K562 (cell line): ENCODE results near the gene YARS1. TPM values are rescaled to one million over a fixed set of nuclear protein-coding genes. Genes with fewer than 3 reads are reported as not detected.

Source experiments
- ATAC-seq: fragments of 200-7000 bp; cut with Tn5 transposase; 3 replicates; pipeline ENCODE4 v1.9.1; 2020; ENCODE audit warnings: moderate library complexity
- BruUV-seq: library from RNA; stranded (reverse); fragments of 400-500 nt; replicated peaks from 2 replicates; lab custom pipeline; 2021; lab: Mats Ljungman, UMichigan
- CTCF ChIA-PET: fragments of 300-600 bp; formaldehyde crosslinking; extraction: SDS; loops from one replicate; lab custom pipeline; 2021; ENCODE audit warnings: low intra/inter-chr PET ratio; lab: Yijun Ruan, JAX
- POLR2A ChIA-PET: fragments of 300-600, 350-650 bp; sonication (Branson Sonifier 250); formaldehyde crosslinking; extraction: SDS; loops from one replicate; lab custom pipeline; 2021; ENCODE audit warnings: antibody characterized with exemption, inconsistent platforms; lab: Yijun Ruan, JAX
- DNase-seq, 4 experiments: peaks; one replicate each; pipeline versions ENCODE4 v3.0.0 to v3.0.0-alpha.2; 2011 to 2018; ENCODE audit warnings: low spot score in 3 of 4, mixed read lengths in 3 of 4; ENCODE audit errors: extremely low read depth in 1 of 4
- FAIRE-seq: peaks from 2 replicates; lab custom pipeline; 2011; peaks lifted over from hg19 to GRCh38; lab: Jason Lieb, UNC
- H2AFZ ChIP-seq: 2 replicates; pipeline ENCODE4 v1.6.0; 2011; ENCODE audit warnings: low read depth, low read length, control low read depth, inconsistent platforms
- H3K27ac ChIP-seq: fragments of 200-600 bp; 3 replicates; pipeline ENCODE4 v1.8.0; 2011; ENCODE audit warnings: low read depth, mild to moderate bottlenecking, control low read depth, inconsistent platforms, low read length, moderate library complexity, mixed read lengths; ENCODE audit errors: extremely low read depth
- H3K27me3 ChIP-seq, 2 experiments: fragments of 300-600 bp in 1 of 2; 2 replicates in 1 of 2; 3 replicates in 1 of 2; pipeline versions ENCODE4 v1.6.0 to v1.8.0; 2011; ENCODE audit warnings: inconsistent platforms in 2 of 2, low read length in 2 of 2, mild to moderate bottlenecking in 1 of 2, mixed read lengths in 1 of 2, moderate library complexity in 1 of 2; ENCODE audit not compliant: control insufficient read depth in 2 of 2, insufficient read depth in 2 of 2
- H3K36me3 ChIP-seq: fragments of 300-600 bp; 3 replicates; pipeline ENCODE4 v1.8.0; 2011; ENCODE audit warnings: mild to moderate bottlenecking, low read length, inconsistent platforms; ENCODE audit not compliant: control insufficient read depth, insufficient read depth
- H3K4me1 ChIP-seq, 2 experiments: fragments of 200-600 bp in 1 of 2; replicated peaks in 1 of 2; 2 replicates in 1 of 2; 3 replicates in 1 of 2; pipeline versions ENCODE4 v1.5.1 to v1.8.0; 2011; ENCODE audit warnings: inconsistent platforms in 2 of 2, low read length in 2 of 2, mild to moderate bottlenecking in 1 of 2, mixed read lengths in 1 of 2, moderate library complexity in 1 of 2; ENCODE audit not compliant: control insufficient read depth in 2 of 2, insufficient read depth in 2 of 2
- H3K4me2 ChIP-seq: 2 replicates; pipeline ENCODE4 v1.6.1; 2011; ENCODE audit warnings: low read length, control low read depth, inconsistent platforms, mixed read lengths; ENCODE audit not compliant: insufficient read depth
- H3K4me3 ChIP-seq: fragments of 200-600 bp; sonication (generic), shearing (Covaris generic); 2 replicates; pipeline ENCODE4 v1.5.1; 2016; ENCODE audit warnings: control low read depth, inconsistent platforms
- H3K79me2 ChIP-seq: fragments of 200-600 bp; 3 replicates; pipeline ENCODE4 v1.8.0; 2011; ENCODE audit warnings: low read length, inconsistent platforms; ENCODE audit not compliant: control insufficient read depth, insufficient read depth
- H3K9ac ChIP-seq, 2 experiments: 2 replicates each; pipeline versions ENCODE4 v1.6.0 to v1.6.1; 2011; ENCODE audit warnings: low read depth in 2 of 2, low read length in 2 of 2, control low read depth in 1 of 2, inconsistent platforms in 1 of 2, mild to moderate bottlenecking in 1 of 2, mixed read lengths in 1 of 2; ENCODE audit not compliant: insufficient read depth in 1 of 2
- H3K9me1 ChIP-seq: one replicate; pipeline ENCODE4 v1.6.0; 2011; ENCODE audit warnings: inconsistent platforms, mild to moderate bottlenecking, low read length, moderate library complexity; ENCODE audit not compliant: control insufficient read depth, insufficient read depth
- H3K9me3 ChIP-seq: replicated peaks from 2 replicates; pipeline ENCODE4 v1.5.1; 2011; ENCODE audit warnings: low read depth, low read length, inconsistent platforms; ENCODE audit not compliant: control insufficient read depth, insufficient read depth
- H4K20me1 ChIP-seq: replicated peaks from 2 replicates; pipeline ENCODE4 v1.6.1; 2011; ENCODE audit warnings: low read length, inconsistent platforms, mixed read lengths; ENCODE audit not compliant: control insufficient read depth, insufficient read depth
- ARID1B ChIP-seq: fragments of 450-650 bp; IDR thresholded peaks from 2 replicates; pipeline ENCODE4 v1.6.1; 2016; ENCODE audit warnings: antibody characterized with exemption, mild to moderate bottlenecking, inconsistent platforms
- CBX8 ChIP-seq: fragments of 200-600 bp; sonication (generic); IDR thresholded peaks from 2 replicates; pipeline ENCODE4 v1.6.1; 2012; ENCODE audit warnings: borderline replicate concordance, mixed run types, low read depth, mild to moderate bottlenecking, moderate library complexity, mixed read lengths, low read length, control low read depth, inconsistent platforms; ENCODE audit not compliant: poor library complexity, severe bottlenecking; ENCODE audit errors: extremely low read depth
- CHAMP1 ChIP-seq: fragments of 450-650 bp; IDR thresholded peaks from 2 replicates; pipeline ENCODE4 v1.6.1; 2016; ENCODE audit warnings: mild to moderate bottlenecking
- E2F8 ChIP-seq: fragments of 450-650 bp; IDR thresholded peaks from 2 replicates; pipeline ENCODE4 v1.7.1; 2018; ENCODE audit warnings: mild to moderate bottlenecking, low read depth; ENCODE audit not compliant: partially characterized antibody
- FOXK2 ChIP-seq, 2 experiments: fragments of 450-650 bp; IDR thresholded peaks in 1 of 2; conservative IDR thresholded peaks in 1 of 2; 2 replicates each; pipeline ENCODE4 v1.6.1; 2016; ENCODE audit warnings: low read depth in 2 of 2, mild to moderate bottlenecking in 1 of 2
- HMGN3 ChIP-seq: IDR thresholded peaks from 2 replicates; pipeline ENCODE4 v1.6.1; 2011; ENCODE audit warnings: borderline replicate concordance, low read depth, mild to moderate bottlenecking, mixed read lengths, low read length; ENCODE audit not compliant: insufficient read length; ENCODE audit errors: extremely low read depth
- HOXB6 ChIP-seq: fragments of 250-450 bp; sonication (Bioruptor Pico); IDR thresholded peaks from 2 replicates; pipeline ENCODE4 v1.5.1; 2022; ENCODE audit warnings: mild to moderate bottlenecking, borderline replicate concordance
- MAZ ChIP-seq, 2 experiments: fragments of 450-650 bp in 1 of 2; sonication (generic) in 1 of 2; formaldehyde crosslinking; IDR thresholded peaks in 1 of 2; conservative IDR thresholded peaks in 1 of 2; 2 replicates each; pipeline versions ENCODE4 v1.4.0 to v1.5.0; 2020; ENCODE audit warnings: mild to moderate bottlenecking in 1 of 2, missing genetic modification reagents in 1 of 2
- MECOM ChIP-seq: fragments of 250-450 bp; sonication (Bioruptor Pico); IDR thresholded peaks from 2 replicates; pipeline ENCODE4 v1.8.0; 2022; ENCODE audit warnings: inconsistent platforms
- POLR2G ChIP-seq: fragments of 200-400 bp; formaldehyde crosslinking; IDR thresholded peaks from 2 replicates; pipeline ENCODE4 v1.6.1; 2017; ENCODE audit warnings: low read depth, mild to moderate bottlenecking, antibody characterized with exemption, low read length, moderate library complexity
- RHOXF2B ChIP-seq: fragments of 250-450 bp; sonication (Bioruptor Pico); conservative IDR thresholded peaks from 2 replicates; pipeline ENCODE4 v1.5.1; 2021
- SUPT5H ChIP-seq: fragments of 450-650 bp; IDR thresholded peaks from 2 replicates; pipeline ENCODE4 v1.6.1; 2016
- TAL1 ChIP-seq: fragments of 450-650 bp; IDR thresholded peaks from 2 replicates; pipeline ENCODE4 v1.6.1; 2016; ENCODE audit warnings: mild to moderate bottlenecking
- ZNF589 ChIP-seq: fragments of 200-800 bp; sonication (Bioruptor generic); IDR thresholded peaks from 2 replicates; pipeline ENCODE4 v1.6.1; 2016; ENCODE audit warnings: low read depth, missing genetic modification characterization, missing compliant biosample characterization
- ZNF717 ChIP-seq: fragments of 250-450 bp; sonication (Bioruptor Pico); IDR thresholded peaks from 2 replicates; pipeline ENCODE4 v1.5.0; 2021
- WGBS: fragments of 100-300 bp; shearing (Covaris generic); methylation state at CpG from one replicate; pipeline ENCODE4 v1.1.6; 2016; ENCODE audit warnings: low coverage, mixed read lengths; ENCODE audit not compliant: insufficient coverage; ENCODE audit errors: missing lambda C conversion rate; 5-methylcytosine and 5-hydroxymethylcytosine counted together
- in situ Hi-C: fragments of 300-500 bp; cut with MboI; formaldehyde crosslinking; loops from 4 replicates; pipeline ENCODE4 v1.15.0; 2018; ENCODE audit warnings: inconsistent platforms, mixed read lengths
- intact Hi-C: fragments of 100-400 bp; cut with micrococcal nuclease; formaldehyde crosslinking; loops from 2 replicates; pipeline ENCODE4 v1.14.2; 2022
- polyA plus RNA-seq, 8 experiments: library from polyadenylated mRNA; depleted of rRNA in 4 of 8; stranded (reverse) in 5 of 8; unstranded in 3 of 8; fragments of >200 nt; fragmentation: Nextera tagmentation in 2 of 8; fragmentation: Illumina TruSeq in 1 of 8; extraction: Ambion mirVana in 2 of 8; extraction: Trizol in 1 of 8; gene quantifications; 2 replicates each; pipeline versions ENCODE4 v1.2.1 to v1.2.3, GENCODE V29; 2011 to 2014; ENCODE audit warnings: inconsistent platforms in 1 of 8, missing spikeins in 1 of 8
- total RNA-seq, 7 experiments: library from RNA; depleted of rRNA in 6 of 7; stranded (reverse); fragments of >200 nt in 6 of 7; fragmentation: Illumina TruSeq in 2 of 7; extraction: Trizol in 2 of 7; gene quantifications; 2 replicates each; pipeline versions ENCODE4 v1.2.1 to v1.2.3, GENCODE V29; 2011 to 2021; ENCODE audit warnings: low replicate concordance in 1 of 7

Gene YARS1
- total and polyA plus RNA-seq, 9 of the 15 experiments (the other 6 are each of a cell fraction or from before 2014, with no cell fraction given) = 66.2 to 336 (median 201) TPM

- in situ Hi-C loops (no loop called here), intact Hi-C loops (loop anchor here (5.0 kb wide), 2 partner anchors 97 to 253 kb away; partner anchors contain the start of gene FNDC5)
- CTCF ChIA-PET = interaction anchor here (5.8 kb wide), 1 partner anchor 63 kb away, joined by 99 read pairs; no protein-coding TSS in a partner anchor
- peaks cover 12% of the 10 kb centered on the region; the same call in 1 of the 2 replicates for H4K20me1 ChIP-seq
- H3K9ac ChIP-seq = no peak overlapping the region
- 90% methylated on average over 2 of the region's 2 CpGs for whole genome bisulfite sequencing
- BruUV-seq = TSS peak; percentile 79
- no peaks in the 10 kb centered on the region for H3K79me2 ChIP-seq
- no peak overlapping the region for H3K4me2 ChIP-seq
- peaks cover 8% of the 10 kb centered on the region for H3K9me1 ChIP-seq
- peaks cover 2 to 24% of the 10 kb centered on the region in 2 experiments; a peak in 3 of 5 replicates for H3K4me1 ChIP-seq
- no peak for FAIRE-seq
- DNase-seq = no peak
- H3K27ac ChIP-seq = no peak overlapping the region
- H3K36me3 ChIP-seq = peaks cover 89% of the 10 kb centered on the region
- peak; percentile 0; the same call in 1 of the 3 replicates for ATAC-seq
- H2AFZ ChIP-seq = no peak overlapping the region
- no peaks in the 10 kb centered on the region for H3K27me3 ChIP-seq
- POLR2A ChIA-PET = interaction anchor here (0.5 to 8.8 kb wide), 25 partner anchors 8 to 293 kb away, joined by 3 to 116 read pairs (median 4); partner anchors contain the start of genes RBBP4, SYNC, YARS1 and ZBTB8OS
- H3K9me3 ChIP-seq = no peaks in the 10 kb centered on the region
- no peak overlapping the region for H3K4me3 ChIP-seq
- TF ChIP-seq TAL1 (no peak), HOXB6 (CRISPR knock-in tag) (no peak), FOXK2 (conservative IDR thresholded peaks at IDR 0.05 in 1 of 2, IDR thresholded peaks at IDR 0.05 in 1 of 2; ENCODE audit: low read depth in 2 of 2) (no peak), ZNF717 (CRISPR knock-in tag) (0 out of 2 replicates have a peak, but pooled peaks have one; percentile 3), ARID1B (no peak), POLR2G (peak; percentile 30; the same call in 1 of the 2 replicates), CHAMP1 (no peak), E2F8 (peak; percentile 68), ZNF589 (CRISPR knock-in tag) (no peak), MECOM (no peak), RHOXF2B (CRISPR knock-in tag) (peak; percentile 38; the same call in 1 of the 2 replicates), HMGN3 (no peak), MAZ (CRISPR knock-in tag; conservative IDR thresholded peaks at IDR 0.05 in 1 of 2, IDR thresholded peaks at IDR 0.05 in 1 of 2) (0 out of 4 replicates have a peak, but pooled peaks of 1 of the 2 experiments have one; percentile 29), SUPT5H (peak; percentile 44; the same call in 1 of the 2 replicates), CBX8 (no peak)
These were observed 42.1 kb downstream of the YARS1 start for GRCh38 chr1:32774950-32775634.
